Stimulated activated naive CD8-positive, alpha-beta T cell treated with anti-CD3 and anti-CD28 coated beads, Interleukin-15, amount 100 ng/mL, for 72 hours (primary cell): ENCODE measurements around the gene LONP2.
"Not testable (repeated sequence)": the region's sequence is repeated elsewhere in the genome, so short reads cannot be mapped to it uniquely, and the experiment has no call there.

ENCODE experiments used
- ATAC-seq: fragments of 150-1000 bp; cut with Tn5 transposase; 2 replicates; pipeline ENCODE4 v1.10.0; 2021; ENCODE audit warnings: mild to moderate bottlenecking, moderate library complexity
- DNase-seq, 2 donors: peaks; one replicate each; pipeline ENCODE4 v3.0.0; 2021 to 2022
- H3K27ac Mint-ChIP-seq, 2 donors: one replicate each; pipeline ENCODE4 v1.8.0; 2022; ENCODE audit warnings: mild to moderate bottlenecking in 2 of 2, mixed read lengths in 2 of 2, moderate library complexity in 2 of 2
- H3K27me3 Mint-ChIP-seq: one replicate; pipeline ENCODE4 v1.8.0; 2022; ENCODE audit warnings: mixed read lengths
- H3K4me1 Mint-ChIP-seq: one replicate; pipeline ENCODE4 v1.8.0; 2022; ENCODE audit warnings: mild to moderate bottlenecking, mixed read lengths
- H3K4me3 Mint-ChIP-seq, 2 donors: one replicate each; pipeline ENCODE4 v1.8.0; 2022; ENCODE audit warnings: mild to moderate bottlenecking in 2 of 2, mixed read lengths in 2 of 2, moderate library complexity in 1 of 2
- H3K9me3 Mint-ChIP-seq, 2 donors: one replicate each; pipeline ENCODE4 v1.8.0; 2022; ENCODE audit warnings: mixed read lengths in 2 of 2

Gene LONP2

GRCh38 chr16:48373258-48374029, 129.3 kb downstream of the LONP2 start:
- H3K27ac Mint-ChIP-seq, result no peak overlapping the region

GRCh38 chr16:48374255-48374654, 130.2 kb downstream of the LONP2 start:
- Mint-ChIP-seq H3K9me3 (no peaks in the 10 kb centered on the region), H3K27me3 (no peaks in the 10 kb centered on the region), H3K4me1 (peaks cover 44% of the 10 kb centered on the region), H3K27ac (no peak overlapping the region), H3K4me3 (no peak overlapping the region)
- no peak for ATAC-seq
- DNase-seq, result no peak

More at GRCh38 chr16:48373258-48374029, 129.3 kb downstream of the LONP2 start:
- ATAC-seq, result no peak
- DNase-seq, result no peak
- H3K4me3 Mint-ChIP-seq, result no peak overlapping the region
- no peaks in the 10 kb centered on the region for H3K27me3 Mint-ChIP-seq
- no peaks in the 10 kb centered on the region for H3K9me3 Mint-ChIP-seq
- peaks cover 40% of the 10 kb centered on the region for H3K4me1 Mint-ChIP-seq

GRCh38 chr16:48377301-48377700, 133.2 kb downstream of the LONP2 start:
- not testable (repeated sequence) for H3K4me3 Mint-ChIP-seq, H3K27ac Mint-ChIP-seq, H3K9me3 Mint-ChIP-seq, DNase-seq, ATAC-seq, H3K27me3 Mint-ChIP-seq
- peaks cover 47% of the 10 kb centered on the region for H3K4me1 Mint-ChIP-seq

- ATAC-seq (no peak), DNase-seq (no peak)
- no peaks in the 10 kb centered on the region for H3K27me3 Mint-ChIP-seq
- H3K27ac Mint-ChIP-seq, result no peak overlapping the region
- H3K9me3 Mint-ChIP-seq, result no peaks in the 10 kb centered on the region
- H3K4me3 Mint-ChIP-seq, result no peak overlapping the region
- H3K4me1 Mint-ChIP-seq, result peaks cover 50% of the 10 kb centered on the region
These were observed 134.2 kb downstream of the LONP2 start for GRCh38 chr16:48378276-48378675.

GRCh38 chr16:48378836-48379235, 134.7 kb downstream of the LONP2 start:
- no peak overlapping the region for H3K27ac Mint-ChIP-seq
- no peaks in the 10 kb centered on the region for H3K27me3 Mint-ChIP-seq
- DNase-seq (no peak), ATAC-seq (no peak)
- no peaks in the 10 kb centered on the region for H3K9me3 Mint-ChIP-seq
- peak overlapping the region; percentile 31 to 42 for H3K4me3 Mint-ChIP-seq
- peaks cover 56% of the 10 kb centered on the region for H3K4me1 Mint-ChIP-seq

- DNase-seq (no peak), ATAC-seq (no peak)
- H3K9me3 Mint-ChIP-seq, result no peaks in the 10 kb centered on the region
- H3K27me3 Mint-ChIP-seq, result no peaks in the 10 kb centered on the region
- no peak overlapping the region for H3K27ac Mint-ChIP-seq
- H3K4me3 Mint-ChIP-seq, result no peak overlapping the region
- H3K4me1 Mint-ChIP-seq, result peaks cover 59% of the 10 kb centered on the region
These were observed 137.1 kb downstream of the LONP2 start for GRCh38 chr16:48381201-48381600.

- Mint-ChIP-seq H3K9me3 (no peaks in the 10 kb centered on the region), H3K27ac (no peak overlapping the region), H3K27me3 (no peaks in the 10 kb centered on the region), H3K4me3 (peak overlapping the region in 1 of 2 donors; percentile 54), H3K4me1 (peaks cover 53% of the 10 kb centered on the region)
- DNase-seq, result no peak
- ATAC-seq, result no peak
These were observed 138.0 kb downstream of the LONP2 start for GRCh38 chr16:48382131-48382530.

GRCh38 chr16:48383009-48383876, 139.1 kb downstream of the LONP2 start:
- H3K27ac Mint-ChIP-seq, result peak overlapping the region; percentile 2 to 97
- H3K4me1 Mint-ChIP-seq, result peaks cover 47% of the 10 kb centered on the region
- peak overlapping the region; percentile 91 to 99 for H3K4me3 Mint-ChIP-seq
- H3K27me3 Mint-ChIP-seq, result no peaks in the 10 kb centered on the region
- DNase-seq (no peak), ATAC-seq (no peak)
- H3K9me3 Mint-ChIP-seq, result no peaks in the 10 kb centered on the region

- DNase-seq, result peak; percentile 7 to 13
- peak; percentile 6 for ATAC-seq
- Mint-ChIP-seq H3K4me3 (peak overlapping the region; percentile 91 to 99), H3K27ac (peak overlapping the region; percentile 97), H3K4me1 (peaks cover 40% of the 10 kb centered on the region), H3K9me3 (no peaks in the 10 kb centered on the region), H3K27me3 (no peaks in the 10 kb centered on the region)
These were observed 139.9 kb downstream of the LONP2 start for GRCh38 chr16:48383877-48384519.

GRCh38 chr16:48384520-48385252, 140.6 kb downstream of the LONP2 start:
- Mint-ChIP-seq H3K9me3 (no peaks in the 10 kb centered on the region), H3K4me1 (peaks cover 33% of the 10 kb centered on the region), H3K4me3 (peak overlapping the region; percentile 94 to 99), H3K27ac (peak overlapping the region; percentile 97), H3K27me3 (no peaks in the 10 kb centered on the region)
- peak; percentile 80 for ATAC-seq
- peak; percentile 32 to 34 for DNase-seq

GRCh38 chr16:48385253-48386150, 141.4 kb downstream of the LONP2 start, which contains the start of gene SIAH1:
Gene SIAH1 (minus strand): TSS chr16:48385413. CDS start chr16:48362428, 22,985 bp downstream.
- Mint-ChIP-seq H3K9me3 (no peaks in the 10 kb centered on the region), H3K27ac (peak within 1 kb of the TSS; percentile 97), H3K4me3 (peak within 1 kb of the TSS; percentile 94 to 99), H3K4me1 (peaks cover 25% of the 10 kb centered on the region), H3K27me3 (no peaks in the 10 kb centered on the region)
- DNase-seq (peak; percentile 86 to 93), ATAC-seq (peak; percentile 84)

- Mint-ChIP-seq H3K27me3 (no peaks in the 10 kb centered on the region), H3K9me3 (no peaks in the 10 kb centered on the region), H3K27ac (no peak overlapping the region), H3K4me1 (peaks cover 15% of the 10 kb centered on the region), H3K4me3 (peak overlapping the region in 1 of 2 donors; percentile 24)
- no peak for ATAC-seq
- DNase-seq, result no peak
These were observed 142.6 kb downstream of the LONP2 start for GRCh38 chr16:48386559-48387312.

- no peak overlapping the region for H3K4me3 Mint-ChIP-seq
- no peaks in the 10 kb centered on the region for H3K27me3 Mint-ChIP-seq
- H3K4me1 Mint-ChIP-seq, result no peaks in the 10 kb centered on the region
- H3K27ac Mint-ChIP-seq, result no peak overlapping the region
- H3K9me3 Mint-ChIP-seq, result no peaks in the 10 kb centered on the region
- DNase-seq (no peak), ATAC-seq (no peak)
These were observed 148.3 kb downstream of the LONP2 start for GRCh38 chr16:48392407-48392806.
